ENCODE measurements around the gene APOB.

Gene APOB

DNA sequence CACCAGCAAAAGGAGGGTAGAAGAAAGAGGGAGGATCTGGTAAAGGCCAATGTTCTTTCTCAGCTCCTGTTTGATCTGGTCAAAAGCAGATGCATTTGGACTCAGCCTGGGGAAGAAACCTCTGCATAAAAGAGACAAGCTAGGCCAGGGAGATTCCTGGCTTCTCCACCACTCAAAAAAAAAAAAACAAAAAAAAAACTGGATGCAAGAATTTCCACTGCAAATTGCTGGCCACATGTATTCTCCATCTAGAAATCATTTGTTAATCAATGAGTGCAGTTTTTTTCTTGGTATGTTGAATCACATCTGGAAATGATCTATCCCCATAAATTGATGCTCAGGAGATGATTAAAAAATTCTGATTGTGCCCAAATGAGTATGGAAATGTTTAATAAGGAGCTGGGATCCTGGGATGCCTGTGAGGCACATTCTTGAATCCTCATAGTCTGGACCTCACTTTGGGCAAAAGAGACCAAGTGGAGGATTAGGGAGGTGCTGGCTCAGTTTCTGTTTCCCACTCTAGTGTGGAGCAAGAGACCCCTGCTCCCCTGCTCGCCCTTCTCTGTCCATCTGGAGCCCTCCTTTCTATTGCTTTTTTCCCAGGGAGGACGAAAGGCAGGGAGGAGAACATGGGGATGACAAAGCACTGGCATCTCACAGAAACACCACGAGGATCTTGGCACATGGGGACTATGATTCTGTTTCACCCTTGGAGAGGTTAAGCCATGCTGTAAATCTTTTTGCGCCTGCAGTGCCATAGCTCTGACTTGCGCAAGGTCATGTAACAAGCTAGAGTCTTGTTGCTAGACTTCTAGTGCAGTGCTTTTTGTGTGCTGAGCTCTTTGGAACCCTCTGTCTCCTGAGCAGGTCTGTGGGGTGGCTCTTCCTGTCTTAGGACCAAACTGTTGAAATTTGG lies 57.6 kb downstream of the APOB start:
- in situ Hi-C loops (cut with MboI; ENCODE audit: low sequenced_read_pairs): no loop called here

DNA sequence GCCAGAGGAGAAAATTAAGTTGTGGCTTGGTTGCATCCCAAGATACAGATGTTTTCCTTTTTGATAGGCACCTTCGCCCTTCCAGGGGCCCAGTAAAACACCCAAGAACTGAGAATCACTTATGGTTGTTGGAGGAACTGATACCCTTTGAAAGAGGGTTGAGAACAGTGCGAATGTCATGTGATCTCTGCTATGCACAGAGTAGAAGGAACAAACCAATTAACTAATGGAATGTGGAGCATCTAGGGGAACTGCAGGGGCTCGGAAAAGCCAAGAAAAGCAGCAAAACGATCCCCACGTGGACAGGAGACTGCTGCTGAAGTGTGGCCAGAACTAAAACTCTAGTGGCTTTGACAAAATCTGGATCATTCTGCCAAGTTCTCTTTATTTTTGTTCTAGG lies 58.8 kb downstream of the APOB start:
- in situ Hi-C loops (cut with MboI; ENCODE audit: low sequenced_read_pairs): no loop called here

DNA sequence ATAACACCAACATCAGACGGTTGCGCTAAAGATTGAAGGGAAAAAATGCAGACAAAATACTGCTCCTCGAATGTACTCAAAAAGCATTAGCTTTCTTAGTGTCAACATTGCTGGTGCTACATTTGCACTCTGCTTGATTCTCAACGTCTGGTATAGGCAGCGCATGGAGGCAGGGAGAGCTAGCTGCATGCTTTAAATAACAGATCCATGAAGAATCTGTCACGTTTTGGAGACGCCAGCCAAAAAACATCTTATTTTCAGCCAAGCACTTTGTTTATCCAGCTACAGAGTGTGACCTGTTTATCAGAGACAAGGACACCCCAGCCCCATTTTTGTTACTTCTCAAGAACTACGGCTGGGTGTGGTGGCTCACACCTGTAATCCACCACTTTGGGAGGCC lies 59.5 kb downstream of the APOB start:
- in situ Hi-C loops (cut with MboI; ENCODE audit: low sequenced_read_pairs): no loop called here

DNA sequence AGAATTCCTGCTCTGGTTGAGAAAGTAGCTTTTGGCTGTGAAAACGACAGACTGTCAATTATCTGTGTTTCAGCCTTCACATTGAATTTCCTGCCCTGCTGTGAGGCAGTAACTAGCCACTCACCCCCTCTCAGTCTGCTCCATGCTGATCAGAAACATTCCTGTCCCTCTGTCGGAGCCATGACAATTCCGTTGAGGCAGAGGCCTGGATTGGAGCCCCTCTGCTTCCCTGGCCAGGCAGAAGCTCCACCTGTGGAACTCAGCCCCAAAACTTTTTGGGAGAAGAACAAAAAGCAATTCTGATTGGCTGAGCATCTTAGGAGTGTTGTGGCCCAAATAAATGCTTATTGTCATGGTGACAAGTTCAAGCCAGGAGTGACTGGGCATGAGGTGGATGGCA lies 60.0 kb downstream of the APOB start:
- in situ Hi-C loops (cut with MboI; ENCODE audit: low sequenced_read_pairs): no loop called here

DNA sequence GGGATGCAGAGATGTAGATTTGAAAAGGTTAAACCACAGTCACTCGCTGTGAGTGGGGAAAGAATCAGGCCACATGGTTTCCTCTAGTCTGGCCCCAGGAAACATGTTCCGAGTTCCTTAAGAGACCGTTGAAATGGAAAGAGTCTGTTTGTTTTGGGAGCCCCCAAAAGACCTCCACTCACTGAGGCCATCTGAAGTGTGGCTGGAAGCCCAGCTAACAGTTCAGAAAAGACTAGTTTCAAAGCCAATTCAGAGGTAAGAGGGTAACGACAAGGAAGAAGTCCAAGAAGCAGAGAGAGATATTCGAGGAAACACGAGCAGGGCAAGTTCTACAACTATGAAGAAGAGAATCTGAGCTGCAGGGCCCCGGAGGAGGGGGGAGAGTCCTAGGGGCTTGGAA lies 61.0 kb downstream of the APOB start:
- in situ Hi-C loops (cut with MboI; ENCODE audit: low sequenced_read_pairs): no loop called here

DNA sequence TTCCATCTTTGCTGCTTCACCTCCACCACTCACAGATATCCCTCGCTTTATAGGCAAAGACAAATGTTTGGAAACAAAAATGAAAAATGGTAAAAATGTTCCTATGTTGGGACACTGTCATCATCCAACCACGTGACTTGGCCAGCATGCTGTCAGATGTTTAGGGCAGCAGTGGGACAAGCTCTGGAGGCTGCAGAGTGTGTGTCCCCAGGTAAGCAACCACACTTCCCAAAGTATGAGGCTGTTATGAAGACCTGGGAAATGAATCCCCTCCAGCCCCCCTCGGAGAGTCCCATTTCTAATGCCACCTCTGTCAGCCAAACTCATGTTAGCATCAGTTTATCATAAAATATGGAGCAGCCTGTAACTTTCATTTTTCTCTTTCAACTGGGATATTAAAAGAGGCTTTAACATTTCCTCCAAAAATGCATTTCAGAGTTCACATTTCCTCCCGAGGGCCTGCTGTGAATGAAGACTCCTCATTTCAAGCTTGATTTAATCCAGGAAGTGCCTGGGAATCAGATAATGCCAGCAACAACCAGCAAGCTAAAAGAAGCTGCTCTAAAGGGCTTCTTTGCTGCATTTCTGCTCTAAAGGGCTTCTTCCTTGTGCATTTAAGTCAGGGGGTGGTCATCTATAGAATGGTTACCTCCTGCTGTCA lies 66.2 kb downstream of the APOB start:
- in situ Hi-C loops (cut with MboI; ENCODE audit: low sequenced_read_pairs): no loop called here

DNA sequence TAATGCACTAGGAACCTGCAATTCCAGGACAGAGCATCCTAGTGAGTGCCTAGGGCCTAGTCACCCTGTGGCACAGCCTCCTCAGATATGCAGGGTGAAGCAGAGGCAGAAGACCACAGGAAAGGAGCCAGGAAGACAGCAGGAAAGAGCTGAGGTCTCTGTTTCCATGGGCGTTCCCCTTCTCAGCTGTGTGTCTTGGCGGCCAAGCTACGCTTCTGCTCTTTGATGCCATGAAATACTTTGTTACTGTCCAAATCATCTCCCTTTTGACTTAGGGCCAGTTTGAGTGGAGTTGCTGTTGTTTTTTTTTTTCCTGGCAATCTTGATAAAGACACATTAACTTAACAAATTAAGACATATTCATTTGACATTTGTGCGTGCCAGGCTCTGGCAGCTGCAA lies 67.3 kb downstream of the APOB start:
- in situ Hi-C loops (cut with MboI; ENCODE audit: low sequenced_read_pairs): no loop called here

DNA sequence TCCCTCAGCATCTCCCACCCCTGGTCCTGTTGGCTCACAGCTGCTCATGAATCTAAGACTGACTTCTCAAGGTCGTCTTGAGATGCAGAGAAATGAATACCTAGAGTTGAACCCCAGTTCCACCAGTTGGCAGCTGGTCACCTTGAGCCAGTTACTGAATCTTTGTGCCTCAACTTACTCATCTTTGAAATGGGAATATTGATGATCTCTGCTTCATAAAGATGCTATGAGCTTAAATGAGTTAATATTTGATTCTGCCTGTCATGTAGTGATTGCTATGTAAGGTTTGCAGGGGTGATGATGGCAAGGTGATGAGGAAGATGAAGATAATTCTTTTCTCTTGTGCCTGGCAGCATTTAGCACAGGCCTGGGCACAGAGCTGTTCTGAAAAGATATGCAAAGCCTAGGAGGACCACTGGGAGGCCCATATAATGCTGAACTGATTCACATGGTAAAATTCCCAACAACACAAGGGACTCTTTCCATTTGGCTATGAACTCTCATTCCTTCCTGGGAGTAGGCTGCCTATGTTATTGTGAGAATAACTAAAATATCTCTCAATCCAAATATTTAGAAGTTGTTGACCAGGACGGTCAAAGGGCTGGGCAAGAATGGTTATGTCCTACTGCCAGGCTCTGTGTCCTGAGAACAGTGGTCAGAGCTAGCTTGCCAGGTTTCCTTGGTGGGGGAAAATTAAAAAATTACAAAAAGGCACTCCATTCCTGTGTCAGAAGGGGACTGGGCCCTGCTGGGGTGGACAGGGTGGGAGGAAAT lies 70.9 kb downstream of the APOB start:
- in situ Hi-C loops (cut with MboI; ENCODE audit: low sequenced_read_pairs): no loop called here

DNA sequence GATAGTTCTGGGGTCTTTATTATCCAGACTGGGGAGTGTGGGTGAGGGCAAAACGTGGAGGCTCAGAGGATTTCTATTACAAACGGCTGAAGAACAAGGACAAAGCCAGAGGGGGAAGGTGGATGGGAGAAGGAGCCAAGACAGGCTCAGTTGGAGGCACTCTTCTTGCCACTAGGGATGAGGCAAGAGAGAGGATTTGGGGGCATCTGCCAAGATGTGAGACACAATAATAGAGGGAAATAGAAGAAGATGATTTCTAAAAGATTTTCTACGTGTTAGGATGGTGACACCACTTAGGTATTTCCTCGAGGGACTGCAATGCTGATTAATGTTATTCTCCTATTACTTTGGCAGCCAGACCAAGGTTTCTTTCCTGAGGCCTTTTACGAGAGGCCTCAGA lies 71.8 kb downstream of the APOB start:
- in situ Hi-C loops (cut with MboI; ENCODE audit: low sequenced_read_pairs): no loop called here

DNA sequence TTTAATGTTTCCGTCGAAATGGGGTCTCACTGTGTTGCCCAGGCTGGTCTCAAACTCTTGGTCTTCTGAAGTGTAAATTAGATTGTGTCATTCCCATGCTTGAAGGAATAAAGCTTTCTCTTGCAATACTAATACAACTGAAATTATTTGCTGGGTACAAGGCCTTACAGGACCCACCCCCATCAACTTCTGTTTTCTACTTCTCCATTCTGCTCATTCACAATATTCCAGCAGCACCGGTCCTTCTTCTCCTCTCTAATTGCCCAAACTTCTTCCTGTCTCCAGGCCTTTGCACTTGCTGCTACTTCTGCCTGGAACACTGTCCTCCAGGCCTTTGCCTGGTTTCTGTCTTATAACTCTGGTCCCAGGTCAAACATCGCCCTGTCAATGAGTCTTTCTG lies 73.8 kb downstream of the APOB start:
- in situ Hi-C loops (cut with MboI; ENCODE audit: low sequenced_read_pairs): no loop called here

DNA sequence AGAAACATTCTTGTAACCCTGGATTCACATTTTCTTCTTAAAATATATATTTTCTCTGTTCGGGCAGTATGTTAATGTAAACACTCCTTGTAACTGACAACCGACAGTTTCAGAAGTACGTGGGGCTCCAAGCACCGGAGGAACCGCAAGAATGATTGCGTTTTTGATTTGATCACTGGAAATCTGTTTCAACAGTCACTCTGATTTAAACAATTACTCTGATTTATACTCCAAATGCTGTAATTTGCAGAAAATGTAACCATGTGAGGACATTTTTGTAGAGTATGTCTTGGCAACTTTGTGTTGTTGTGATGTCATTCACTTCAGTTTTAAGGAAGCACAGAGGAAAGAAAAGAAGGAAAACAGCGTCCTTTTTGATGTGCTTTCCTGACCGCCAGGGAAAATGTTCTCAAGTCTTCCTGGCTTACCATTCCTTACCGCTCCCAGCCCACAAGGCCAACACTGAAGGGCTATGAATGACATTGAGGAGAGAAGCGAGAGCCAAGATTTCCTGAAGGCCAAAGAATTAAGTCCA lies 77.7 kb downstream of the APOB start:
- in situ Hi-C loops (cut with MboI; ENCODE audit: low sequenced_read_pairs): no loop called here

DNA sequence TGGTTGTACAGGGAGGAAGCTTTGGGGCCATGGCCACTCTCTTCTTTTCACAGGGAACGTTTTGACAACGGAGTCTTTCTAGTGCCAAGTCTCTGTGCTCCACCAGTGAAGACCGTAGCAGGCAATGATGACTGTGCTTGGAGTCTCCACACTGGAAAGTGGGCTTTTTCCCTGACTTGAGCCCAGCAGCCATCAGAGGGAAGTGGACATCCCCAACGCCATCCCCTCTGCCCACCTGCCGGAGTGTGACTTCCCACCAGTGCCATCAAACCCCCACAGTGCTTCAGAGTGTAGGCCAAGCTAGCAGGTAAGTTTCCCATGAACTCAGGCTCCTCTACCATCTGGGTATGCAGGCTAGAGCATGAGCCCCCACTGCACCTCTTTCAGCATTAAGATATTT lies 78.7 kb downstream of the APOB start:
- in situ Hi-C loops (cut with MboI; ENCODE audit: low sequenced_read_pairs): no loop called here

DNA sequence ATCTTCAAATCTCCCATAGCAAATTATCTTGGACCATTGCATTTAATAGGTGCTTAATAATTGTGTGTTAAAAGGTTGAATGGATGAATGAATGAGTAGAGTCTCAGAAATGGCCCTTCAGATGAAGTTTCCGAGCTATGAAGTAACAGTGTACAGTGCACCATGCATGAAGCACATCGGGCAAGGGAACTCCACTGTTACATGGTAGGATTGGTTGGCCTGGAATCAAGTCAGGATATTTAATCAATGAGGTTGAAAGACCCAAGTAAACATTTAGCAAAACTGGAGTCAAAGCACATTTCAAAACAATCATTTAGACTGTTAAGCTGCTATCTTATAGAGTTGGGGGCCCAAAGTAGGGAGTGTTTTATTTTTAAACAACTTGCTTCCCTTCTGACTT lies 80.0 kb downstream of the APOB start:
- in situ Hi-C loops (cut with MboI; ENCODE audit: low sequenced_read_pairs): no loop called here

DNA sequence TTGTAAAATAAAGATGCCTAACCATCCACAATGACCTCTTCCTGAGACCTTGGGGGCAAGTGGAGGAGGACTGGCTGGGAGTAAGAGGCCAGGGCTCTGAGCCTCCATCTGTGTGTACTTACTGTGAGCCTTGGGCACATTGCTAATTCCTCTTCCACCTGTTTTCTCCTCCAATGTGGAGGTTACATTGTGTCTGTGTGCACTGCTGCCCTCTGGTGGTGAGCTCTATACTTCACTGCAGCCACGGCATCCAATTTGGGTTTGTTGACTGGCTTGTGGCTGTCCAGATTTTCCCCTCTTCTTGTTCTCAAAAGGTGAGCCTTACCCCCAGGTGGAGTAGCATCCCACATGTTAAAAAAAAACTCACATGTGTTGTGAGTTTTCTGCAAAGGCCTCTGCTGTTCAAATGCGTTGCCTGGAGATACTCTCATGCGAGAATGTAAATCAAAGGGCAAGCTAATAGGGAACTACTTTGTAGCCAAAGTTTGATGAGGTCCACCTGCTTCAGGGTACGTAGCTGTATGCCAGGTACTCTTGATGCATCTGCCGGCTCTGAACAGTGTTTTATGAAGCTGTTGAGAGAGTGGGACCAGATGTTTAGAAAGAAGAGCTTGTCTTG lies 80.8 kb downstream of the APOB start:
- in situ Hi-C loops (cut with MboI; ENCODE audit: low sequenced_read_pairs): no loop called here

DNA sequence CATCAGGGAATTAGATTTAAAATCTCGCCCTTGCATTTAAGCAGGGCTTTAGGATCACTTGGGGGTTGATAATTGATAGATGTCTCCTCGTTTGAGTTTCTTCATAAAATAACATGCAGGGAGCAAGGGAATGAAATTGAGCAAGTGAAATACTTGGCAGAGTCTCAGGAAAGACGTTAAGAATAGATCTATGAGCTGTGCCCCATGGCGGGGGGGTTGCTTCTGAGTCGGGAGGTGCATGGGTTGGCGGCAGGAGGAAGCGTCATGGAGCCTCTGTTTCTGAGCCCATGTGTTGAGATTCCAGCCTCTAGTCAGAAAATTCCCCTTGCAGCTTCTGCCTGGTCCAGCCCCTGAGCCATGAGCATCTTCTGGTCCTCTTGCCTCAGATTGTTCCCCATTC lies 82.0 kb downstream of the APOB start:
- in situ Hi-C loops (cut with MboI; ENCODE audit: low sequenced_read_pairs): no loop called here

DNA sequence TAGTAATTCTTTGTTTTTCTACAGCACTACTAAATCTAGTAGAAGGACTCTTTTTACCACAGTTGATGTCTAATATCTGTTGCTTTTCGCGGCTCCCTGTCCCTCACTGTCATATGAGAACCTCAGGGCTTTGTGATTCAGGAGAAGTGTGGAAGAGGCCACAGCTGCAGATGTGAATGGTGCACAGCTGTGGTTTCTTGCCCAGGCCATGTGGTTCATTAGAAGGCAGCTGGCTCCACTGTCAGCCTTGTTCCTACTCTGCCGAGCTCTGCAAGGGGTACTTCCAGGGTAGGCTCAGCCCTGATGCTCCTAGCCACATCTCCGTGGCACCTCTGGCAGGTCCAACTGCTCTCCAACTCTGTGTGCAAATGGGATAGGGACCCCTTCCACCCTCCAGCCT lies 83.9 kb downstream of the APOB start:
- in situ Hi-C loops (cut with MboI; ENCODE audit: low sequenced_read_pairs): no loop called here

DNA sequence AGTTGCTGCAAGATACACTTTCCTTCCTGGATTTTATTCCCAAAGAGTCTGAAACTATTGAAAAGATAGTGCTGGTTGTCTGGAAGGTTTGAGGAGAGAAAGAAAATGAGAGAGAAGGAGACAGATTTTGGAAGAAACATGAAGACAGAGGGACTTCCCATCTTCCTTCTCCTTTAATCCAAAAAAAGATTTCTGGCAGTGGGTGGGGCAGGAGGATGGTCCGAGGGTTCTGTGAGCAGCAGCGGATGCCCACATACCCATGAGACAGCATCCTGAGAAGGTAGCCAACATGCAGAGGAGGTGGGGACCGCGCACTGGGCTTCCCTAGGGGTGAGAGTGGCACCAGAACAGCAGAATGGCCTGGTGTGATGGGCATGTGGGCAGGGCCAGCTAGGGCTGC lies 84.6 kb downstream of the APOB start:
- in situ Hi-C loops (cut with MboI; ENCODE audit: low sequenced_read_pairs): no loop called here

DNA sequence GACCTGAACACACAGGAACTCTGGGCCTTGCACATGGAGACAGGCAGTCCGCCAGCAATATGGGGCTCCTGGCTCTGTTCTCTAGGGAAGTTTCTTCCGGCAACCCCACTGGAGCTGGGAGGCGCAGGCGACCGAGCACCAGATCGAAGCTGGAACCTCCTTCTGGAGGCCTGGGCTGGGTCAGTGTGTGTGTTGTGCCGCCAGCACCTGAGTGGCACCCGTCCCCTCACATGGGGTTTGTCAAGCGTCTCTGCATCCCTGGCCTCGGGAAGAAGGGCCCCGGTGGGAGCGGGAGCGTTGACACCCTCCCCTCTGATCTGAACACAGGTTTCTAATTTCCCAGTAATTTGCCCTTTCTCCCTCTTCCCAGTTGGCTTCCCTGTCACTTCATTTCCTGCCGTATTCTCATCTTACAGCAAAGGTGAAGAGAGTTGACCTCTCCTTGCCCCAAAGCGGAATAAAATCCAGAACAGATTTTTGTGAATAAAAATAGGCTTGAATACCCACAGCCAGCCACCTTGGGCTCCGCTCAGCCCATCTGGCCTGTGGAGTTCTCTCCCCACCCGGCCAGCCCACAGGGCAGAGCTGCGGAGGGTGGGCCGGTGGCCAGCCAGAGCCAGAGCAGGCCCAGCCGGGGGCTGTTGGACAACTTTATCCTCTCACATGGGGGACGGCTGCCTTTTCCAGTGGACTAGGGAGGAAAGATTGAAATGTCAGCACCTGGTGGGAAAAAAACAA lies 85.9 kb downstream of the APOB start:
- in situ Hi-C loops (cut with MboI; ENCODE audit: low sequenced_read_pairs): no loop called here

DNA sequence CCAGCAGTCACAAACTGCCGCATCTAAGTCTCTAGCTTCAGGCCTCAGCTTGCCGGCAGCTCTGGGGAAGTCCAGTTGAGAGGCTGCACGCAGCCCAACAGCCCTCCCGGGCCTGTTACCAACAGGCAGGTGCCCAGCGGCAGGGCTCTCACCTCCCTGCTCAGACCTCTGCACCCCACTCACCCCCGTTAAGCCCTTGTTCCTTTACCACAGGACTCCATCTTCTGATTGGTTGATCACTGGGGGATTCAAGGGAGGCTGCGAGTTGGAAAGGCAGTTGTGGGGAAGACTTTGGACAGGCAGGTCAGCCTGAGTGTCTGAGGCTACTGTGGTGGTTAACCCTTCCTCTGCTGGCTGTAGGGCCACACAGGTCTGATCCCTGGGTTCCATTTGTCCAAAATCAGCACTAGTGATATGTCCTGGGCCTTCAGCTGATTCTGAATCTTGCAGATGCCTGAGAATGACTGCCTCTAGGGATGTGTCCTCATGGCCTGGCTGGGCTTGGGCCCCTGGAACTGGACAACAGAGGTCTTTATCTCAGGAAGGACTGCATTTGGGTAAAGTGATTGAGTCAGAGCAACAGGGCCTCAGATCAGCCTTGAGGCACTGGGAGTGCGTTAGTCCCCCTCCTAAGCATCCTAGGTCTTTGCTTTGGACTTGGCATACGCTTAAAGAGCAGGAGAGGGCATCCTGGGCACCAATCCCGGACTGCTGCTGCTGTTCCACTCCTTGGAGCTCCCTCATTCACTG lies 88.4 kb downstream of the APOB start:
- in situ Hi-C loops (cut with MboI; ENCODE audit: low sequenced_read_pairs): no loop called here

Data from hTERT RPE-1 (cell line).